Measurements from ENCODE around the gene WNT1.

Gene WNT1

GRCh38 chr12:49028666-49029275 is 50.6 kb downstream of the WNT1 start:
- DNase-seq (ENCODE audit: low read depth), result no peak

- no peak for DNase-seq (ENCODE audit: low read depth)
Observed at GRCh38 chr12:49030119-49030518, 52.0 kb downstream of the WNT1 start.

- no peak for DNase-seq (ENCODE audit: low read depth)
Observed at GRCh38 chr12:49030714-49031572, 52.8 kb downstream of the WNT1 start.

- no peak for DNase-seq (ENCODE audit: low read depth)
Observed at GRCh38 chr12:49031573-49032161, 53.5 kb downstream of the WNT1 start.

Measured in CMK (cell line).